HG03025 (cell line): Measurements from ENCODE around the gene GPR160.
"Not testable (repeated sequence)": the region's sequence is repeated elsewhere in the genome, so short reads cannot be mapped to it uniquely, and the experiment has no call there.

Source experiments
- ATAC-seq: cut with Tn5 transposase; IDR thresholded peaks from one replicate; pipeline ENCODE4 v1.9.1; 2021; ENCODE audit warnings: mild to moderate bottlenecking, moderate library complexity; ENCODE audit not compliant: unreplicated experiment, low FRiP score

The GPR160 gene

DNA sequence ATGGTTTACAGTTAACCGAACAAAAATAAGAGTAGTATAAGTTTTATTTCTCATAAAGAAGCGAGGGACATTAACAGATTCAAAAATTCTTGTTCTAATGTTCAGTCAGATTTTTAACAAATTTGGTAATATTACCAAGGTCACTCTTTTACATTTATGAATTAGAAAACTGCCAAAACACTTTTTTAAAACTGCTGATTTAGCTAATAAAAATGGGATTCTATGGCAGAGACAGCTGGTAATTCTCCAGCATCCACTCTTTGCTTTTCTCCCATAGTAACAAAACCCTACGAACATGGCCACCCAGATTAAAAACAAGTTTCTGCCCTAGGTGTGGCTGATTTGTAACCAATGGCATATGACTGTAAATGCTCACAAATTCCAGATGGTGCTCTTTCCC, 71.2 kb downstream of the GPR160 start:
- no peak for ATAC-seq

- ATAC-seq = no peak
These were observed 71.9 kb downstream of the GPR160 start for GRCh38 chr3:170109579-170110293.

- no peak for ATAC-seq
These were observed 73.5 kb downstream of the GPR160 start for GRCh38 chr3:170111147-170111771.

DNA sequence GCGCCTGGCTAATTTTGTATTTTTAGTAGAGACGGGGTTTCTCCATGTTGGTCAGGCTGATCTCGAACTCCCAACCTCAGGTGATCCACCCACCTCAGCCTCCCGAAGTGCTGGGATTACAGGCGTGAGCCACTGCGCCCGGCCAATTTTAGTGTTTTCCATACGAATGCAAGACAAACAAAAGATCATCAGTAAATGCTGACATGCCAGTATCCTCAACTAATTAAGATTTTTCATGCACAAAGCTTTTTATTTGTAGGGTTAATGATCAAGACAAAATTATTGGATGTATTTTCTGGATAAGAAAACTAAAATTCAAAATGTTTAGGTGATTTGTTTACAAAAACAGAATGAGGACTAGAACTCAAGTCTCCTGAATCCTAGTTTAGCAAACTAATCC, 76.4 kb downstream of the GPR160 start:
- ATAC-seq = not testable (repeated sequence)

DNA sequence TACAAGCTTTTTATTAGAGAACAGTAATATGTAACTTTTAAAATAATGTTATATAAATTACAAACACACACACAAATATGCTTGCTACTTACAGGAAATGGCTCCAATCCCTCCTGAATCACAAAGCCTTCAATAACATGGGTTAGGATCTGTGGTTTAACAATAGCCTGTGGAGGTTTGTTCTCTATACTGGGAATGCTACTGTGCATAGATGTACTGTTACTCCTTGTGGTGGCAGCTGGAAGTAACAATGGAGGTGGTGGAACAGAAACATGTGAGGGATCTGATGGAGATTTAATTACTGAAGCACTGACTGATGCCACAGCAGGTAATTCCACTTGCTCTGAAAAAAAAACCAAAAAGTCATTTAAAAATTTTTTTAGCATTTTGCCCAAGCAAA, 79.3 kb downstream of the GPR160 start:
- no peak for ATAC-seq

GRCh38 chr3:170128259-170128976, 90.6 kb downstream of the GPR160 start:
- peak; percentile 90 for ATAC-seq

DNA sequence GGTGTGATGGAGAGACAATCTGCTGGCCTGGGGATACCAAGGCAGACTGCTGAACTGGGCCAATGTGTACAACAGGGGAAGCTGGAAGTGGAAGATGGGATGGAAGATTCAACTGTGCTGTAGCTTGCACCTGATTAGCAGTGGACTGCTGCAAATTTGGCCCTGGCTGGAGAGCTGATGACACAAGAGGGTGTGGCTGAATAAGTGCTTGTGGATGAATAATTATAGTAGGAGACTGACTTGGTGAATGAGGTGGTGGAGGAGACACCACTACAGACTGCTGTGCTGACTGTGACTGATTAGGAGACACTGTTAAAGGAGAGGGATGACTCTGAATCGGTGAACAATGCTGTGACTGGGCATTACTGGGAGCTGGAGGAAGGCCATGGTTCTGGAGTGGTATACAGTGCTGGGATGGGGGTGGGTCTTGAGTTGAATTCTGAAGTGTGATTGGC, 91.2 kb downstream of the GPR160 start:
- peak; percentile 33 for ATAC-seq

DNA sequence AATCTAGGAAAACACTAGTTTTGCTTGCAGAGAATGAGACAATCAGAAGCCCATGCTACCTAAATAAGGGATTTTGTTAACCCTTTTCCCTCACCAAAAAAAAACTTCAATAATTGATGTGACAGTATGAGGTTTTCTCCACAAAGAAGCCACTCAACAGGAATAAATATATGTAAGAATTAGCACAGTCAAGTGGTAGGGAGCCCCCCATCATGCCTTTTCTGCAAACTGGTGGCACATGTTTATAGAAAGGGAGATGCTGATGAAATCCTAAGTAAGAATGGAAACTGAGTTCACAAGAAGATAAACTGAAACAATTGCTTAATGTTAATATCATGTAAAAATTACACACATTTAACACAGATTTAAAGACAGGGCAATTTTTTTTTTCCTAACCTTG, 92.7 kb downstream of the GPR160 start:
- no peak for ATAC-seq

- ATAC-seq = no peak
These were observed 94.5 kb downstream of the GPR160 start for GRCh38 chr3:170132335-170132734.
